Mesodermal cell (in vitro differentiated cells): ENCODE results near the gene CDC42EP1.
"Not testable (repeated sequence)": the region's sequence is repeated elsewhere in the genome, so short reads cannot be mapped to it uniquely, and the experiment has no call there.

Experiments
- H3K27ac ChIP-seq: 2 replicates; pipeline ENCODE4 v1.7.0; 2013; ENCODE audit warnings: mild to moderate bottlenecking, low read depth, low read length, moderate library complexity; ENCODE audit not compliant: severe bottlenecking
- H3K36me3 ChIP-seq: 2 replicates; pipeline ENCODE4 v1.7.1; 2013; ENCODE audit warnings: mild to moderate bottlenecking, low read length, moderate library complexity; ENCODE audit not compliant: control insufficient read depth, insufficient read depth
- H3K4me1 ChIP-seq: one replicate; pipeline ENCODE4 v1.7.1; 2013; ENCODE audit warnings: mild to moderate bottlenecking, low read length; ENCODE audit not compliant: insufficient read depth, control insufficient read depth, poor library complexity, severe bottlenecking
- H3K4me3 ChIP-seq: 2 replicates; pipeline ENCODE4 v1.7.0; 2013; ENCODE audit warnings: low read length, control low read depth, mild to moderate bottlenecking; ENCODE audit not compliant: insufficient read depth, poor library complexity, severe bottlenecking; ENCODE audit errors: extremely low read depth
- H3K9me3 ChIP-seq: 2 replicates; pipeline ENCODE4 v1.7.1; 2013; ENCODE audit warnings: mild to moderate bottlenecking, low read length, moderate library complexity; ENCODE audit not compliant: control insufficient read depth
- WGBS, 2 experiments: methylation state at CpG; one replicate each; pipeline ENCODE4 v1.1.5; 2013; ENCODE audit warnings: missing lambda C conversion rate in 2 of 2; ENCODE audit not compliant: insufficient coverage in 2 of 2; 5-methylcytosine and 5-hydroxymethylcytosine counted together

The CDC42EP1 gene

DNA sequence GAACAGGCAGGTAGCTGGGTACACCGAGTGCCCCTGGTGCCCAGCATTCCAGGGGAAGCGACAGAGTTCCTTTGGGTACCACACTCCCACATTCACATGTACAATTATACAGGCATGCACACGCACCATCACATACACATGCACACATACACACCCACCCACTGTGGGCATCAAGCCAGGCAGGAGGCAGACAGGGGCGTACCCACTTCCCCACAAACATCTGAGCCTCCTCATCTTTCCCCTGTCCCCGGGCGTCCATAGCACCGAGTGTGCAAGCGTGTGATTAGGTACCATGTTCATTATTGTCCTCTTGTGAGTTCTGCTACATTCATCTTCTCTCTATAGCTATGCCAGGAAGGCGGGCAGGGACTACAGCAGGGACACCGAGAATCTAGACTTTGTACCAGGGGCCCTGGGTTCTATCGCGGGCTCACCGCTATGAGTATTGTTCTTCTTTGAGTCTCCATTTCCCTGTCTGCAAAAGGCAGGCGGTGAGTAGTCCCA lies 39.0 kb upstream of the CDC42EP1 start:
- H3K4me1 ChIP-seq: peaks cover 20% of the 10 kb centered on the region
- no peak overlapping the region for H3K27ac ChIP-seq
- H3K4me3 ChIP-seq: no peak overlapping the region
- no peaks in the 10 kb centered on the region for H3K36me3 ChIP-seq
- no peaks in the 10 kb centered on the region for H3K9me3 ChIP-seq
- WGBS, 2 experiments: 93 to 96% methylated on average over 10 to 14 of the region's 14 CpGs

DNA sequence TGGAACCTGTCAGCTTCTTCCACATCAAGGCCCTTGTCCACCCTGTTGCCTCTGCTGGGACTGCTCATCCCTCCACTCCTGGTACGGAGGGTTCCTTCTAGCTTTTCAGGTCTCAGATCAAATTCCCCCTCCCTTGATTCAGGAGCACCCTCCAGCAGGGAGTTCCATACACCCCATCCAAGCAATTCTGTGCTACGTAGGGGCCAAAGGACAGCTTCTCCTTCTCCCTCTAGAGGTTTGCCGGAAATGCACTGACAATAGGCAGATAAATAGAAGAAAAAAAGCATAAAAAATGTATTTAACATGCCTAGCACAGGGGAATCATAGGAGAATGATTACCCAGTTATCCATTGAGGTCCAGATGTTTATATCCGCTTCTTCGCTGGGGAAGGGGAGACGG lies 37.8 kb upstream of the CDC42EP1 start:
- Histone ChIP-seq H3K4me3 (no peak overlapping the region), H3K36me3 (no peaks in the 10 kb centered on the region), H3K4me1 (peaks cover 21% of the 10 kb centered on the region), H3K9me3 (no peaks in the 10 kb centered on the region), H3K27ac (no peak overlapping the region)
- WGBS, 2 experiments: 89 to 98% methylated on average over 4 of the region's 6 CpGs

DNA sequence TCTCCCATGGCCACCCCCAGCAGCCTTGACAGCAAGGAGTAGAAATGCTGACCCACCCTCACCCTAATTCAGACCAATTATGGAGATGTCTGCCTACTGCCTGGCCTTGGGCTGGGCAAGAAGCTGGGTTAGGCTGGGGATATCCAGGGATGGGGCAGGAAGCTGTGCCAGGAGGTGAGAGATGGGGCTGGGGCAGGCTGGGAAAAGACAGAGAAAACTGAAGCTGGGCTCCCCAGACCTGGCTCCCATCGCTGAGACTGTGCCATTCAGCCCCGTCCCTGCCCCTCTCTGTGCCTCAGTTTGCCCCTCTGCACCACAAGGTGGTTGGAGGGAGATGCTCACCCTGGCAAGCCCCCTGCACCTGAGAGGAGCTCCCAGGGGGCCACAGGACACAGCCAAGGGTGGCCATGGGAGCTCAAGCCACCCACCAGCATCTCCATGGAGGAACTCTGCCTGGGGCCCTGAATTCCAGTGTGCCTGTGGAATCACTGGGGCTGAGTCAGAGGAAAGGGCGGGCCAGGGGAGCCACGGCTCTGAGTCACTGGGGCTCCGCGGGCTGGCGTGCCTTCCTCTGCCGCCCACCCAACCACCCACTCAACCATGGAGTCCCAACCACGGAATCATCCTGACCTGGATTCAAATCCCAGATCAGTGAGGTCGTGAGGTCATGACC lies 35.1 kb upstream of the CDC42EP1 start:
- 52 to 76% methylated on average over 6 to 7 of the region's 10 CpGs for WGBS, 2 experiments
- Histone ChIP-seq H3K27ac (no peak overlapping the region), H3K4me3 (no peak overlapping the region)

DNA sequence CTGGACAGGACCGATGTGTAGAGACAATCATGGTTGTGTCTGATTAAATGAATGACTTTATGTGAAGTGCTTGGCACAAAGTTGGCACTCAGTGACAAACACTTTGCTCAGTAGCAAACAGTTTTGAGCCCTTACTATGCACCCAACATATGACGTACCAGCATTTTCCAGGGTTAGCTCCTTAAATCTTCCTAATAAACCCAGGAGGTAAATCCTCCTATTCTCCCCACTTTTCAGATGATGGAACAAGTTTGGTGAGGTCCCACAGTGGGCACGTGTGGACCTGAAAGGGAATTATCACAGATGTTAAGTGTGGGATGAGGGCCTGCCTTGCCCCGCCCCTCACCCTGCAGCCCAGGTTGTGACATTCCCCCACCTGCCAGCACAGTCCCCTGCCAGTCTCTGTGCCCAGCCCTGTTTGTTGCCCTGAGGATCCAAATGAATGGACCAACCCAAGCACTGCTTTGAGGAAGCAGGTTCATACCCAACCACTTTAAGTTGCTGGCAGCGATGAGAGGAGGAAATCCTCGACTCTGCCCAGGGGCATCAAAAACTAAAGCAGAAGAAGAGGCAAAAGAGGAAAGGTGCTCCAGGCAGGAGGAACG lies 34.4 kb upstream of the CDC42EP1 start:
- no peaks in the 10 kb centered on the region for H3K36me3 ChIP-seq

More for the DNA sequence above, 35.1 kb upstream of the CDC42EP1 start:
- H3K9me3 ChIP-seq: no peaks in the 10 kb centered on the region
- H3K4me1 ChIP-seq: peaks cover 14% of the 10 kb centered on the region
- no peaks in the 10 kb centered on the region for H3K36me3 ChIP-seq

DNA sequence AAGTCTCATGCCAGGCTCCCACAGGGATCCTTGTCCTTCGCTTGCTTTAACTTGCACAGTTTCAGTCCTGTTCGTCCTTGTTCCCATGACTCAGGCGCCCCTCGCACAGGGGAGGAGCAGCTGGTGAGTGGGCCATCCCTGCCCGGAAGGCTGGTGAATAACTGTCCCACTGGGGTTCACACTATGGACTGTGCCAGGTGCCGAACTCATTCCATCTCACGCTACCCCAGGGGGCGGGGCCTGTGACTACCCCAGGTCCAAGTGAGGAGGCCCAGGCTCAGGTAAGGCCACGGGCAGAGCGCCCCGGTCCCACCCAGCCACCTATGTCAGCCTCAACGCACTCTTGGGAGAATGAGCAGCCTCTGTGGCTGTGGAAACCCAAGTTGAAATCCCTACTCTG lies 33.9 kb upstream of the CDC42EP1 start:
- Histone ChIP-seq H3K27ac (no peak overlapping the region), H3K4me1 (peaks cover 14% of the 10 kb centered on the region)
- 87 to 91% methylated on average over 11 to 12 of the region's 12 CpGs for WGBS, 2 experiments

More for the DNA sequence above, 34.4 kb upstream of the CDC42EP1 start:
- Histone ChIP-seq H3K27ac (no peak overlapping the region), H3K9me3 (no peaks in the 10 kb centered on the region), H3K4me3 (no peak overlapping the region), H3K4me1 (peaks cover 14% of the 10 kb centered on the region)
- WGBS, 2 experiments: 95 to 96% methylated on average over 6 to 7 of the region's 7 CpGs

DNA sequence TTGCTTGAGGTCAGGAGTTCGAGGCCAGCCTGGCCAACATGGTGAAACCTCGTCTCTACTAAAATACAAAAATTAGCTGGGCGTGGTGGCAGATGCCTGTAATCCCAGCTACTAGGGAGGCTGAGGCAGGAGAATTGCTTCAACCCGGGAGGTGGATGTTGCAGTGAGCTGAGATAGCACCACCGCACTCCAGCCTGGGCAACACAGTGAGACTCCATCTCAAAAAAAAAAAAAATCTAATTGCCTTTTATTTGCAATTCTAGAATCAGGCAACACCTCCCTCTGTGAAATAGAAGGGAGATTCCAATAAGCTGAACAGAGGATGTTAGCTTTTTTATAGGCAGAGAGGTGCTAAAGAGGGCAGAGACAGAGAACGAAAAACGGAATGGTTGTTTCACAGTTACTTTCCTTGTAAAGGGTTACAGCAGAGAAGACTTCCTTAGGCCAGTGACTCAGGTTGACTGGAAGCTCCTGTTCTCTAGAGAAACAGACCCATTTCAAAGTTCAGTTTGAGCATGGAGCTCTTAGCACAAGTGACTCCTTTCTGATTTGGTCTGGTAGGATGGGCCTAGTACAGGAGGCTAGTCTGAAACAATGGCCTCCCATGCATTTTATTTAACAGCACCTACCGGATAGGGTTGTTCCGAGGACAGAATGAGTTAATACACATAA lies 33.1 kb upstream of the CDC42EP1 start:
- not testable (repeated sequence) for H3K4me3 ChIP-seq, H3K36me3 ChIP-seq, H3K27ac ChIP-seq, H3K9me3 ChIP-seq
- WGBS, 2 experiments: 92 to 95% methylated on average over 4 to 8 of the region's 9 CpGs
- H3K4me1 ChIP-seq: peaks cover 14% of the 10 kb centered on the region

More for the DNA sequence above, 33.9 kb upstream of the CDC42EP1 start:
- no peaks in the 10 kb centered on the region for H3K9me3 ChIP-seq
- no peaks in the 10 kb centered on the region for H3K36me3 ChIP-seq
- H3K4me3 ChIP-seq: no peak overlapping the region

DNA sequence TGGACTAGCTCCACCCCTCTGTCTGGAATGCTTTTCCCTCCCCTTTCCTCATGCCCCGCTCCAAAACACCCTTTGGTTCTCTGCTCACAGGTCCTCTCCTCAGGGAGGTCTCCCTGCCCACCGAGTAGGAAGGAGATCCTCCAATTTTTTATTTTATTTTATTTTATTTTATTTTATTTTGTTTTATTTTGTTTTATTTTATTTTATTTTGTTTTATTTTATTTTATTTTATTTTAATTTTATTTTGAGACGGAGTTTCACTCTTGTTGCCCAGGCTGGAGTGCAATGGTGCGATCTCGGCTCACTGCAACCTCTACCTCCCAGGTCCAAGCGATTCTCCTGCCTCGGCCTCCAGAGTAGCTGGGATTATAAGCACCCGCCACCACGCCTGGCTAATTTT lies 32.3 kb upstream of the CDC42EP1 start:
- not testable (repeated sequence) for H3K9me3 ChIP-seq, H3K36me3 ChIP-seq, H3K27ac ChIP-seq, H3K4me3 ChIP-seq
- H3K4me1 ChIP-seq: peaks cover 14% of the 10 kb centered on the region
- WGBS, 2 experiments: 100% methylated on average over 4 of the region's 9 CpGs; no CpG with 5 or more reads in 1 of the 2 experiments

DNA sequence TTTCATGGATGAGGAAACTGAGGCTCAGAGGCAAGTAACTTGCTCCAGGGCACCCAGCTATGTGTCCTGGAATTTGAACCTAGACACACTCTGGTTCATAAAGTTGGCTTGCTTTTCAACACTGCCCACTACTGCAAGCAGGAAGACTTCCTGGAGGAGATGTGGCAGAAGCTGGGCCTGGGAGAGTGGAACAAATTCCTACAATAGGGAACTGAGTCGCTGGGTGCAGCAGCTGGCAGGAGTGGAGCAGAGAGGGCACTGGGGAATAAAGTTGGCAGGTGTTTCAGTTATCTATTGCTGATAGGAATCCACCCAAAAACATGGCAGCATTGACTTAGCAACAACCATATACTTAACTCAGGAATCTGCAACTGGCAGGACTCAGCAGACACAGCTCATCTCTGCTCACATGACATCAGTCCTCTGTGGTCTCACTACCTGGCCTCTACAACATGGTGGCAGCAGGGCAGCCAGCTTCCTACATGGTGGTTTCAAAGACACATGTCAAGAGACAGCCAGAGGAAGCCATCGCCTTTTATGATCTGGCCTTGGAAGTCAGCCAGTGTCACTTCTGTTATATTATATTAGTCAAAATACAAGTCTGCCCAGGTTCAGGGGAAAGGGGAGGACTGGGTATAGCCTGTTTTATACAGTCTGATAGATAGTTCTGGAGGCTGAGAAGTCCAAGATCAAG lies 30.5 kb upstream of the CDC42EP1 start:
- H3K36me3 ChIP-seq: no peaks in the 10 kb centered on the region
- WGBS, 2 experiments: 80 to 100% methylated on average over 1 of the region's 2 CpGs
- H3K9me3 ChIP-seq: no peaks in the 10 kb centered on the region
- H3K27ac ChIP-seq: no peak overlapping the region
- H3K4me3 ChIP-seq: no peak overlapping the region
- peaks cover 11% of the 10 kb centered on the region for H3K4me1 ChIP-seq

DNA sequence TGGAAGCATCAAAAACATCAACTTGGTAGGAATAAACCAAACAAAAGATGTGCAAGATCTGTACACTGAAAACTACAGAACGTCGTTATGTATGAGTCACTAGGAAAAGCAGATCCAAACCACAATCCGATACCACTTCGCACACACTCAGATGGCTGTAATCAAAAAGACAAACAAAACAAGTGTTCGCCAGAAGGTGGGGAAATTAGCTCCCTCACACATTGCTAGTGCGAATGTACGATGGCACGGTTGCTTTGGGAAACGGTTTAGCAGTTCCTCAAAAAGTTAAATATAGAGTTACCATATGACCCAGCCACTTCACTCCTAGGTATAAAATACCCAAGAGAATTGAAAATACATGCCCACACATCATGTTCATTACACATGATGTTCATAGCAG lies 26.3 kb upstream of the CDC42EP1 start:
- 91 to 98% methylated on average over 6 to 8 of the region's 9 CpGs for WGBS, 2 experiments

DNA sequence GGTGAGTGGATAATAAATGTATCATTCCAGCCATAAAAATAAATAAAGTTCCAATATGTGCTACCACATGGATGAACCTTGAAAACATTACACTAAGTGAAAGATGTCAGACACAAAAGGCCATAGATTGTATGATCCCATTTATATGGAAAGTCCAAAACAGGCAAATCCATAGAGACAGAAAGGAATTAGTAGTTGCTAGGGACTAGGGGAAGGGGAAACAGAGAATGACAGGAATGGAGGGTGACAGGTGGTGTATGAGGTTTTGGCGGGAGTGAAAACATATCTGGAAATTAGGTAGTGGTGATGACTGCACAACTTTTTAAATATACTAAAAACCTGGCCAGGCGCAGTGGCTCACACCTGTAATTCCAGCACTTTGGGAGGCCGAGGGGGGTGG lies 25.8 kb upstream of the CDC42EP1 start:
- WGBS, 2 experiments: 88 to 92% methylated on average over 2 of the region's 3 CpGs

More for the DNA sequence above, 26.3 kb upstream of the CDC42EP1 start:
- Histone ChIP-seq H3K4me3 (no peak overlapping the region), H3K9me3 (no peaks in the 10 kb centered on the region), H3K4me1 (no peaks in the 10 kb centered on the region), H3K36me3 (no peaks in the 10 kb centered on the region), H3K27ac (no peak overlapping the region)

More for the DNA sequence above, 25.8 kb upstream of the CDC42EP1 start:
- Histone ChIP-seq H3K4me3 (no peak overlapping the region), H3K9me3 (no peaks in the 10 kb centered on the region), H3K4me1 (no peaks in the 10 kb centered on the region), H3K27ac (no peak overlapping the region), H3K36me3 (no peaks in the 10 kb centered on the region)
